Endodermal cell (in vitro differentiated cells): ENCODE results near the gene ICOS. TPM values are rescaled to one million over a fixed set of nuclear protein-coding genes. Genes with fewer than 3 reads are reported as not detected.

Source experiments
- DNase-seq: peaks from one replicate; pipeline ENCODE4 v3.0.0-alpha.2; 2017
- H3K27ac ChIP-seq: 2 replicates; pipeline ENCODE4 v1.5.1; 2013; ENCODE audit warnings: mild to moderate bottlenecking, low read depth, low read length, moderate library complexity
- H3K27me3 ChIP-seq: 2 replicates; pipeline ENCODE4 v1.6.1; 2013; ENCODE audit warnings: mild to moderate bottlenecking, low read length, moderate library complexity; ENCODE audit not compliant: insufficient read depth, control insufficient read depth, poor library complexity, severe bottlenecking
- H3K36me3 ChIP-seq: 2 replicates; pipeline ENCODE4 v1.7.0; 2013; ENCODE audit warnings: mild to moderate bottlenecking, low read length, moderate library complexity; ENCODE audit not compliant: control insufficient read depth, insufficient read depth
- H3K4me1 ChIP-seq: one replicate; pipeline ENCODE4 v1.7.0; 2013; ENCODE audit warnings: low read length; ENCODE audit not compliant: control insufficient read depth, insufficient read depth
- H3K4me3 ChIP-seq: 2 replicates; pipeline ENCODE4 v1.5.1; 2013; ENCODE audit warnings: mild to moderate bottlenecking, low read length, moderate library complexity
- H3K9ac ChIP-seq: 2 replicates; pipeline ENCODE4 v1.6.1; 2013; ENCODE audit warnings: mild to moderate bottlenecking, low read length, moderate library complexity; ENCODE audit not compliant: poor library complexity, severe bottlenecking; ENCODE audit errors: extremely low read depth
- H3K9me3 ChIP-seq: 2 replicates; pipeline ENCODE4 v1.6.1; 2013; ENCODE audit warnings: mild to moderate bottlenecking, low read length, moderate library complexity; ENCODE audit not compliant: control insufficient read depth
- H3K27ac Mint-ChIP-seq: 2 replicates; pipeline ENCODE4 v1.8.0; 2020; ENCODE audit warnings: mixed read lengths
- H3K27me3 Mint-ChIP-seq: 2 replicates; pipeline ENCODE4 v1.8.0; 2021; ENCODE audit warnings: mild to moderate bottlenecking, mixed read lengths; ENCODE audit not compliant: insufficient read depth
- H3K36me3 Mint-ChIP-seq: 2 replicates; pipeline ENCODE4 v1.8.0; 2020; ENCODE audit warnings: low read depth, mixed read lengths
- H3K4me1 Mint-ChIP-seq: 2 replicates; pipeline ENCODE4 v1.8.0; 2020; ENCODE audit warnings: mixed read lengths
- H3K4me3 Mint-ChIP-seq: 2 replicates; pipeline ENCODE4 v1.8.0; 2020; ENCODE audit warnings: mild to moderate bottlenecking, moderate library complexity, mixed read lengths
- H3K9me3 Mint-ChIP-seq: 2 replicates; pipeline ENCODE4 v1.8.0; 2020; ENCODE audit warnings: mild to moderate bottlenecking, mixed read lengths
- CTCF ChIP-seq: fragments of 200-600 bp; sonication (generic); conservative IDR thresholded peaks from 2 replicates; pipeline ENCODE4 v1.5.0; 2021; ENCODE audit warnings: antibody characterized with exemption, mild to moderate bottlenecking
- WGBS, 2 experiments: methylation state at CpG; one replicate each; pipeline versions ENCODE4 v1.1.5 to v1.1.7; 2013; ENCODE audit warnings: missing lambda C conversion rate in 2 of 2, mixed read lengths in 1 of 2; ENCODE audit not compliant: insufficient coverage in 1 of 2, insufficient read length in 1 of 2; 5-methylcytosine and 5-hydroxymethylcytosine counted together
- total RNA-seq, 2 donors: library from RNA; stranded (reverse); fragmentation: NEBNext Ultra II Directional in 1 of 2; extraction: Animal tissue kit (Norgen Biotek cat#: 25700) in 1 of 2; gene quantifications; 2 replicates in 1 of 2; 3 replicates in 1 of 2; pipeline ENCODE4 v1.2.1, GENCODE V29; 2021

ICOS gene
- total RNA-seq, 2 donors from 2014 or later = not detected

GRCh38 chr2:203999835-204000234 lies 63.3 kb downstream of the ICOS start:
- Histone ChIP-seq H3K27me3 (no peaks in the 10 kb centered on the region), H3K4me3 (no peak overlapping the region), H3K27ac (no peak overlapping the region), H3K9me3 (no peaks in the 10 kb centered on the region), H3K4me1 (no peaks in the 10 kb centered on the region), H3K36me3 (no peaks in the 10 kb centered on the region), H3K9ac (no peak overlapping the region)
- peaks cover 4% of the 10 kb centered on the region for H3K27me3 Mint-ChIP-seq
- H3K9me3 Mint-ChIP-seq = no peaks in the 10 kb centered on the region
- no peak overlapping the region for H3K27ac Mint-ChIP-seq
- H3K4me1 Mint-ChIP-seq = peaks cover 2% of the 10 kb centered on the region
- TF ChIP-seq CTCF = no peak
- no peak overlapping the region for H3K4me3 Mint-ChIP-seq
- no peaks in the 10 kb centered on the region for H3K36me3 Mint-ChIP-seq
- no peak for DNase-seq

- H3K9me3 ChIP-seq = no peaks in the 10 kb centered on the region
- no peaks in the 10 kb centered on the region for H3K4me1 Mint-ChIP-seq
- no peak overlapping the region for H3K9ac ChIP-seq
- DNase-seq = no peak
- no peaks in the 10 kb centered on the region for H3K27me3 ChIP-seq
- H3K27me3 Mint-ChIP-seq = peaks cover 4% of the 10 kb centered on the region
- H3K27ac Mint-ChIP-seq = no peak overlapping the region
- H3K4me3 ChIP-seq = no peak overlapping the region
- H3K4me3 Mint-ChIP-seq = no peak overlapping the region
- TF ChIP-seq CTCF = no peak
- no peaks in the 10 kb centered on the region for H3K4me1 ChIP-seq
- H3K36me3 ChIP-seq = no peaks in the 10 kb centered on the region
- H3K36me3 Mint-ChIP-seq = no peaks in the 10 kb centered on the region
- no peaks in the 10 kb centered on the region for H3K9me3 Mint-ChIP-seq
- H3K27ac ChIP-seq = no peak overlapping the region
Measured at GRCh38 chr2:204000446-204000845, 63.9 kb downstream of the ICOS start.

- Histone ChIP-seq H3K27ac (no peak overlapping the region), H3K27me3 (no peaks in the 10 kb centered on the region), H3K4me3 (no peak overlapping the region), H3K4me1 (no peaks in the 10 kb centered on the region), H3K9ac (no peak overlapping the region), H3K36me3 (no peaks in the 10 kb centered on the region), H3K9me3 (no peaks in the 10 kb centered on the region)
- no peaks in the 10 kb centered on the region for H3K9me3 Mint-ChIP-seq
- no peak overlapping the region for H3K4me3 Mint-ChIP-seq
- H3K36me3 Mint-ChIP-seq = no peaks in the 10 kb centered on the region
- no peak overlapping the region for H3K27ac Mint-ChIP-seq
- TF ChIP-seq CTCF = no peak
- DNase-seq = no peak
- 83 to 85% methylated on average over 2 to 3 of the region's 3 CpGs for WGBS, 2 experiments
- H3K4me1 Mint-ChIP-seq = no peaks in the 10 kb centered on the region
- H3K27me3 Mint-ChIP-seq = peaks cover 4% of the 10 kb centered on the region
Measured at GRCh38 chr2:204003276-204003990, 66.9 kb downstream of the ICOS start.
